ENCODE data around the gene GGACT.
A peak's percentile ranks its signal among the peaks of the same experiment; 100 is the strongest.
"Not testable (repeated sequence)": the region's sequence is repeated elsewhere in the genome, so short reads cannot be mapped to it uniquely, and the experiment has no call there.

GGACT gene

GRCh38 chr13:100588331-100589177 lies at the start of gene GGACT:
TSS of gene GGACT (minus strand) at chr13:100588789. CDS start at chr13:100532591, 56,198 bp downstream.
- DNase-seq (ENCODE audit: low read depth), result peak; percentile 49

- DNase-seq (ENCODE audit: low read depth), result no peak
Measured at GRCh38 chr13:100637796-100638195, 49.2 kb upstream of the GGACT start.

GRCh38 chr13:100637380-100637779 lies 48.8 kb upstream of the GGACT start:
- DNase-seq (ENCODE audit: low read depth), result no peak

GRCh38 chr13:100636441-100636840 lies 47.9 kb upstream of the GGACT start:
- DNase-seq (ENCODE audit: low read depth), result no peak

GRCh38 chr13:100636004-100636403 lies 47.4 kb upstream of the GGACT start:
- DNase-seq (ENCODE audit: low read depth), result no peak

- DNase-seq (ENCODE audit: low read depth), result no peak
Measured at GRCh38 chr13:100634696-100635095, 46.1 kb upstream of the GGACT start.

- peak; percentile 84 for DNase-seq (ENCODE audit: low read depth)
Measured at GRCh38 chr13:100633461-100633860, 44.9 kb upstream of the GGACT start.

GRCh38 chr13:100630555-100630954 lies 42.0 kb upstream of the GGACT start:
- no peak for DNase-seq (ENCODE audit: low read depth)

GRCh38 chr13:100627120-100627519 lies 38.5 kb upstream of the GGACT start:
- no peak for DNase-seq (ENCODE audit: low read depth)

- DNase-seq (ENCODE audit: low read depth), result no peak
Measured at GRCh38 chr13:100625447-100625846, 36.9 kb upstream of the GGACT start.

- DNase-seq (ENCODE audit: low read depth), result no peak
Measured at GRCh38 chr13:100620792-100621191, 32.2 kb upstream of the GGACT start.

- DNase-seq (ENCODE audit: low read depth), result no peak
Measured at GRCh38 chr13:100619940-100620339, 31.4 kb upstream of the GGACT start.

- DNase-seq (ENCODE audit: low read depth), result not testable (repeated sequence)
Measured at GRCh38 chr13:100618897-100619296, 30.3 kb upstream of the GGACT start.

GRCh38 chr13:100613031-100613430 lies 24.4 kb upstream of the GGACT start:
- DNase-seq (ENCODE audit: low read depth), result no peak

- DNase-seq (ENCODE audit: low read depth), result peak; percentile 57
Measured at GRCh38 chr13:100611678-100612492, 23.3 kb upstream of the GGACT start.

GRCh38 chr13:100610391-100611347 lies 22.1 kb upstream of the GGACT start:
- DNase-seq (ENCODE audit: low read depth), result no peak

- no peak for DNase-seq (ENCODE audit: low read depth)
Measured at GRCh38 chr13:100608906-100609305, 20.3 kb upstream of the GGACT start.

- DNase-seq (ENCODE audit: low read depth), result no peak
Measured at GRCh38 chr13:100608489-100608888, 19.9 kb upstream of the GGACT start.

GRCh38 chr13:100604918-100605710 lies 16.5 kb upstream of the GGACT start:
- no peak for DNase-seq (ENCODE audit: low read depth)

GRCh38 chr13:100602493-100603111 lies 14.0 kb upstream of the GGACT start:
- DNase-seq (ENCODE audit: low read depth), result no peak

GRCh38 chr13:100601716-100602115 lies 13.1 kb upstream of the GGACT start:
- DNase-seq (ENCODE audit: low read depth), result no peak

Measured in amniotic epithelial cell (primary cell).